Lower lobe of right lung (tissue), 2 donors: Measurements from ENCODE around the gene PTBP3. TPM values are rescaled to one million over a fixed set of nuclear protein-coding genes. Genes with fewer than 3 reads are reported as not detected.

Source experiments
- ATAC-seq, 2 donors: fragments of 200-7000 bp; cut with Tn5 transposase; one replicate each; pipeline ENCODE4 v1.9.1; 2020 to 2022; ENCODE audit warnings: mild to moderate bottlenecking in 2 of 2, moderate library complexity in 2 of 2
- DNase-seq: peaks from one replicate; pipeline ENCODE4 v3.0.0-alpha.2; 2020
- H3K27ac ChIP-seq: fragments of 200-600 bp; one replicate; pipeline ENCODE4 v1.8.0; 2022
- H3K27me3 ChIP-seq: fragments of 200-600 bp; one replicate; pipeline ENCODE4 v1.8.0; 2022; ENCODE audit warnings: low read depth
- H3K36me3 ChIP-seq: fragments of 200-600 bp; one replicate; pipeline ENCODE4 v1.8.0; 2022; ENCODE audit warnings: mild to moderate bottlenecking
- H3K4me1 ChIP-seq: fragments of 200-600 bp; one replicate; pipeline ENCODE4 v1.8.0; 2022
- H3K4me3 ChIP-seq: fragments of 200-600 bp; one replicate; pipeline ENCODE4 v1.8.0; 2022; ENCODE audit warnings: mild to moderate bottlenecking
- H3K9me3 ChIP-seq: fragments of 200-600 bp; one replicate; pipeline ENCODE4 v1.8.0; 2022
- CTCF ChIP-seq: fragments of 200-600 bp; IDR thresholded peaks from one replicate; pipeline ENCODE4 v1.8.0; 2022; ENCODE audit warnings: antibody characterized with exemption, mild to moderate bottlenecking
- intact Hi-C: fragments of 100-400 bp; cut with DNase I; formaldehyde crosslinking; loops from one replicate; pipeline ENCODE4 v1.11.0; 2022
- total RNA-seq: library from RNA; stranded (reverse); fragmentation: NEBNext Ultra II Directional; extraction: Animal tissue kit (Norgen Biotek cat#: 25700); gene quantifications from one replicate; pipeline ENCODE4 v1.2.1, GENCODE V29; 2021
- donor health status: DM: no; HTN: yes; CAD: no; lungs with severe emphysema.

PTBP3 gene
- total RNA-seq, 1 donor from 2014 or later: 94.9 TPM

DNA sequence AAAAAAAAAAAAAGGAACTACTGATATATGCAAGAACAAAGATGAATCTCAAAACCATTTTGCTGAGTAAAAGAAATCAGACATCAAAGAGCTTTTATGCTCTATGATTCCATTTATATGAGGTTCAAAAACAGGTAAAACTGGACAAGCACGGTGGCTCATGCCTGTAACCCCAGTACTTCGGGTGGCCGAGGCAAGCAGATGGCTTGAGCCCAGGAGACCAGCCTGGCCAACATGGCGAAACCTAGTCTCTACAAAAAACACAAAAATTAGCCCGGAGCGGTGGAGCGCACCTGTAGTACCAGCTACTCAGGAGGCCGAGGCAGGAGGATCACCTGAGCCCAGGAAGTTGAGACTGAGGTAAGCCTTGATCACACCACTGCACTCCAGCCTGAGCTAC, 7.8 kb downstream of the PTBP3 start:
- peaks cover 36% of the 10 kb centered on the region for H3K4me1 ChIP-seq
- intact Hi-C loops: no loop called here
- DNase-seq: no peak
- no peak overlapping the region for H3K4me3 ChIP-seq
- no peak overlapping the region for H3K27ac ChIP-seq
- H3K9me3 ChIP-seq: no peaks in the 10 kb centered on the region
- no peaks in the 10 kb centered on the region for H3K36me3 ChIP-seq
- no peaks in the 10 kb centered on the region for H3K27me3 ChIP-seq
- no peak for ATAC-seq
- no peak for TF ChIP-seq CTCF

- no peak overlapping the region for H3K4me3 ChIP-seq
- H3K36me3 ChIP-seq: no peaks in the 10 kb centered on the region
- DNase-seq: no peak
- H3K9me3 ChIP-seq: no peaks in the 10 kb centered on the region
- peaks cover 31% of the 10 kb centered on the region for H3K4me1 ChIP-seq
- intact Hi-C loops: no loop called here
- no peak for ATAC-seq
- H3K27me3 ChIP-seq: no peaks in the 10 kb centered on the region
- no peak for TF ChIP-seq CTCF
- no peak overlapping the region for H3K27ac ChIP-seq
These were observed 8.3 kb downstream of the PTBP3 start for GRCh38 chr9:112325127-112325526.

GRCh38 chr9:112323378-112323854, 10.0 kb downstream of the PTBP3 start:
- TF ChIP-seq CTCF: no peak
- H3K36me3 ChIP-seq: no peaks in the 10 kb centered on the region
- H3K27me3 ChIP-seq: no peaks in the 10 kb centered on the region
- H3K9me3 ChIP-seq: no peaks in the 10 kb centered on the region
- intact Hi-C loops: no loop called here
- peaks cover 25% of the 10 kb centered on the region for H3K4me1 ChIP-seq
- no peak overlapping the region for H3K4me3 ChIP-seq
- ATAC-seq (no peak), DNase-seq (no peak)
- no peak overlapping the region for H3K27ac ChIP-seq

DNA sequence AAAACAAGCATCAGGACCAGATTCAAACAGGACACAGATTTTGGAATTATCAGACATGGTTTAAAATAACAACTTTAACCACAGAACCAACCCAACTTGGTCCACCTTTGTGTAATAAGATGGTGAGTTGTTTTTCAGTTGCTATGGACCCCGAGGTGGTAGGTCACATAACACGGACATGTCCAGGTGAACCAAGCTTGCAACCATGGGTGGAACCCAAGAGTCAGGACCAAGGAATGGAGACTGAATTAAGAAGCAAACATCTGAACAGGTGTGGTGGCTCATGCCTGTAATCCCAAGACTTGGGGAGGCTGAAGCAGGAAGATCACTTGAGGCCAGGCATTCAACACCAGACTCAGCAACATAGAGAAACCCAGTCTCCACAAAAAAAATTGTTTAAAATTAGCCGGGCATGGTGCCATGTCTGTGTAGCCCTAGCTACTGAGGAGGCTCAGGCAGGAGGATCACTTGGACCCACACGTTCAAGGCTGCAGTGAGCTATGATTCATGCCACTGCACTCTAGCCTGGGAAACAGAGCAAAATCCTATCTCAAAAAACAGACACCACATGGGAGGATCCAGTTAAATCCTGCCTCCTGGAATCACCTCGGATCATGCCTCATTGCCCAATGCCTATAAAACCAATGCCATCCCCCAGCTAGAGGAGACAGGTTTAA, 10.6 kb downstream of the PTBP3 start:
- no peak overlapping the region for H3K27ac ChIP-seq
- no peaks in the 10 kb centered on the region for H3K27me3 ChIP-seq
- intact Hi-C loops: no loop called here
- DNase-seq (no peak), ATAC-seq (no peak)
- no peak for TF ChIP-seq CTCF
- peaks cover 20% of the 10 kb centered on the region for H3K4me1 ChIP-seq
- no peak overlapping the region for H3K4me3 ChIP-seq
- H3K36me3 ChIP-seq: no peaks in the 10 kb centered on the region
- no peaks in the 10 kb centered on the region for H3K9me3 ChIP-seq

DNA sequence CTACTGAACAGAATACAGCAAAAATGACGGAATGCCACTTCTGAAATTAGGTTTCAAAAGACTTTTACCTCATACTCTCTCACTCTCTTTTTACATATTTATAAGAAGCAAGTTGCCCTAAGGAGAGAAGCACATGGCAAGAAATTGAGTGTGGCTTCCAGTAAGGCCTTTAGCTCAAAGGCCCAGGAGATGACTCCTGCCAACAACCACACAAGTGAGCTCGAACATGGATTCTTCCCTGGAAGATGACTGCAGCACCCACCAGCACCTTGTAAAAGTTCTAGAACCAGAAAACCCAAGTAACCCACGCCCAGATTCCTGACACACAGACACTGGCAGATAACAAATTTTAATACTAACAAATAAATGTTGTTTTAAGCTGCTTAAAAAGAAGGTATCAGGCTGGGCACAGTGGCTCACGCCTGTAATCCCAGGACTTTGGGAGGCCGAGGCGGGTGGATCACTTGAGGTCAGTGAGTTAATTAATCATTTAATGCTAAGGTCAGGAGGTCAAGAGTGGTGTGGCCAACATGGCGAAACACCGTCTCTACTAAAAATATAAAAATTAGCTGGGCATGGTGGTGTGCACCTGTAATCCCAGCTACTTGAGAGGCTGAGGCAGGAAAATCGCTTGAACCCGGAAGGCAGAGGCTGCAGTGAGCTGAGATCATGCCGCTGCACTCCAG, 17.0 kb downstream of the PTBP3 start:
- H3K4me1 ChIP-seq: peaks cover 16% of the 10 kb centered on the region
- no peak for TF ChIP-seq CTCF
- no peaks in the 10 kb centered on the region for H3K27me3 ChIP-seq
- ATAC-seq: no peak
- H3K9me3 ChIP-seq: no peaks in the 10 kb centered on the region
- intact Hi-C loops: no loop called here
- no peak for DNase-seq
- no peak overlapping the region for H3K27ac ChIP-seq
- H3K4me3 ChIP-seq: no peak overlapping the region
- H3K36me3 ChIP-seq: no peaks in the 10 kb centered on the region
